GM12872 (cell line): Measurements from ENCODE around the gene SLC16A9.

Source experiments
- CTCF ChIP-seq: IDR thresholded peaks from 3 replicates; pipeline ENCODE4 v1.5.1; 2011; ENCODE audit warnings: low read depth, mild to moderate bottlenecking, low read length, moderate library complexity; ENCODE audit not compliant: insufficient read depth

Gene SLC16A9

GRCh38 chr10:59622320-59623132, 87.1 kb downstream of the SLC16A9 start:
- peak; percentile 53 for TF ChIP-seq CTCF

GRCh38 chr10:59621771-59622170, 87.9 kb downstream of the SLC16A9 start:
- TF ChIP-seq CTCF, result no peak

GRCh38 chr10:59618666-59619065, 91.0 kb downstream of the SLC16A9 start:
- no peak for TF ChIP-seq CTCF

GRCh38 chr10:59617996-59618395, 91.7 kb downstream of the SLC16A9 start:
- no peak for TF ChIP-seq CTCF

GRCh38 chr10:59611048-59611447, 98.6 kb downstream of the SLC16A9 start:
- TF ChIP-seq CTCF, result no peak

- no peak for TF ChIP-seq CTCF
These were observed 101.7 kb downstream of the SLC16A9 start for GRCh38 chr10:59607970-59608369.

- no peak for TF ChIP-seq CTCF
These were observed 103.1 kb downstream of the SLC16A9 start for GRCh38 chr10:59606551-59606961.
